ENCODE results near the gene STT3B.

Gene STT3B

GRCh38 chr3:31532587-31533168, at the start of gene STT3B:
Gene STT3B (plus strand): TSS chr3:31532925. CDS start chr3:31532999, 74 bp downstream.
- Mint-ChIP-seq H3K9me3 (no peaks in the 10 kb centered on the region), H3K4me3 (peak within 1 kb of the TSS; percentile 99), H3K4me1 (ENCODE audit: low read depth) (peaks cover 25% of the 10 kb centered on the region), H3K27me3 (ENCODE audit: low read depth) (no peaks in the 10 kb centered on the region), H3K36me3 (ENCODE audit: low read depth) (peaks cover 26% of the 10 kb centered on the region), H3K27ac (peak within 1 kb of the TSS; percentile 99)
- DNase-seq (ENCODE audit: low spot score), result no peak

GRCh38 chr3:31483776-31484175, 48.9 kb upstream of the STT3B start:
- peaks cover 10% of the 10 kb centered on the region for H3K9me3 Mint-ChIP-seq
- no peaks in the 10 kb centered on the region for H3K36me3 Mint-ChIP-seq (ENCODE audit: low read depth)
- no peak for DNase-seq (ENCODE audit: low spot score)
- H3K27me3 Mint-ChIP-seq (ENCODE audit: low read depth), result no peaks in the 10 kb centered on the region
- H3K4me1 Mint-ChIP-seq (ENCODE audit: low read depth), result no peaks in the 10 kb centered on the region
- no peak overlapping the region for H3K4me3 Mint-ChIP-seq
- no peak overlapping the region for H3K27ac Mint-ChIP-seq

- Mint-ChIP-seq H3K4me3 (no peak overlapping the region), H3K36me3 (ENCODE audit: low read depth) (no peaks in the 10 kb centered on the region), H3K27me3 (ENCODE audit: low read depth) (no peaks in the 10 kb centered on the region), H3K27ac (no peak overlapping the region), H3K4me1 (ENCODE audit: low read depth) (no peaks in the 10 kb centered on the region), H3K9me3 (peaks cover 13% of the 10 kb centered on the region)
- DNase-seq (ENCODE audit: low spot score), result no peak
Observed at GRCh38 chr3:31485196-31485595, 47.5 kb upstream of the STT3B start.

DNA sequence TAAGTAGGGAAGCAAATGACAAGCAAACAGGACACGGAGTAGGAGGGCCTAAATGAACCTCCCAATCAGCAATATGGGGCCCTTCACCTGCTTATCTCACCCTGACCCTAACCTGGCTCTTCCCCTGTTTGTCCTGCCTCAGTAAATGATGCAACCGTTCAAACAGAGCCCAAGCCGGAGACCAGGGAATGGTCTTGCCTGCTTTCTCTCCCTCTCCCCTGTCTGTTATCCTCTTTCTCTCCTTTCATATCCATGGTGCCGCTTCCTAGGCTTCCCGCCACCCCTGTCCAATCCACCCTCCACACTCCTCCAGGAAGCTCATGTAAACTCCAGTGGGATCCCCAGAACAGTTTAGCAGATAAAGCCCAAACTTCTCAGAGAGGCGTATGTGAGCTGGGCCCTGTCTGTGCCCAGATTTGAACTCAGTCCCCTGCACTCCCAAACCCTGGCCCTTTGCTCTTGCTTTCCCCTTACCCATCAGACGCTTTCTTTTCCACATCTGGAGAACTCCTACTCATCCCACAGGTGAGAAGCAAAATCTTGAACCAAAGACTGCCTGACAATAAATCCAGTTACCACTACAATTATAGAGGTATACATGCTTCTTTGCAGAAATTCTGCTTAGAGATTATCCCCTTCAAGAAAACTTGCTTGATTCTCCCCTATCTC, 45.7 kb upstream of the STT3B start:
- Mint-ChIP-seq H3K9me3 (peaks cover 23% of the 10 kb centered on the region), H3K27ac (no peak overlapping the region), H3K36me3 (ENCODE audit: low read depth) (no peaks in the 10 kb centered on the region), H3K27me3 (ENCODE audit: low read depth) (no peaks in the 10 kb centered on the region), H3K4me3 (no peak overlapping the region), H3K4me1 (ENCODE audit: low read depth) (no peaks in the 10 kb centered on the region)
- DNase-seq (ENCODE audit: low spot score), result no peak

GRCh38 chr3:31488475-31489017, 44.2 kb upstream of the STT3B start:
- Mint-ChIP-seq H3K27ac (no peak overlapping the region), H3K36me3 (ENCODE audit: low read depth) (no peaks in the 10 kb centered on the region), H3K27me3 (ENCODE audit: low read depth) (no peaks in the 10 kb centered on the region), H3K4me1 (ENCODE audit: low read depth) (no peaks in the 10 kb centered on the region), H3K9me3 (peaks cover 29% of the 10 kb centered on the region), H3K4me3 (no peak overlapping the region)
- DNase-seq (ENCODE audit: low spot score), result no peak

- Mint-ChIP-seq H3K4me3 (no peak overlapping the region), H3K4me1 (ENCODE audit: low read depth) (no peaks in the 10 kb centered on the region), H3K27ac (no peak overlapping the region), H3K36me3 (ENCODE audit: low read depth) (no peaks in the 10 kb centered on the region), H3K9me3 (peaks cover 40% of the 10 kb centered on the region), H3K27me3 (ENCODE audit: low read depth) (no peaks in the 10 kb centered on the region)
- no peak for DNase-seq (ENCODE audit: low spot score)
Observed at GRCh38 chr3:31490502-31490901, 42.2 kb upstream of the STT3B start.

DNA sequence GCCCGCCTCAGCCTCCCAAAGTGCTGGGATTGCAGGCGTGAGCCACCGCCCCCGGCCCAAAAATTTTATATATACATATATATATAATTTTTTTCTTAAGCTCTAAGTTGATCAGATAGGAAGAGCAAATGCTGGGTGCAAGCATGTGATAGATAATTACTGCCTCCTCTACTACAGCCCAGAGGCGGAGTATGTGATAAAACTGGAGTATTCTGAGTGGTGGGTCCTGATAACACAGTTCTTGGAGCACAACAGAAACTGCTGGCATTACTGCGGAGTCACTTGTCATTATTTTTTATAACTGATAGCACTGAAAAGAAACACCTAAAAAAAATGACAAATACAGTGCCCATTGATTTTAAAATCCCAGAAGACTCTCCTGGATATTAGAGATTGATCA, 41.1 kb upstream of the STT3B start:
- H3K36me3 Mint-ChIP-seq (ENCODE audit: low read depth), result no peaks in the 10 kb centered on the region
- no peak overlapping the region for H3K4me3 Mint-ChIP-seq
- no peaks in the 10 kb centered on the region for H3K27me3 Mint-ChIP-seq (ENCODE audit: low read depth)

GRCh38 chr3:31493149-31493548, 39.6 kb upstream of the STT3B start:
- H3K36me3 Mint-ChIP-seq (ENCODE audit: low read depth), result no peaks in the 10 kb centered on the region
- H3K27me3 Mint-ChIP-seq (ENCODE audit: low read depth), result no peaks in the 10 kb centered on the region
- H3K4me1 Mint-ChIP-seq (ENCODE audit: low read depth), result no peaks in the 10 kb centered on the region
- no peak overlapping the region for H3K27ac Mint-ChIP-seq
- peaks cover 40% of the 10 kb centered on the region for H3K9me3 Mint-ChIP-seq
- H3K4me3 Mint-ChIP-seq, result no peak overlapping the region
- no peak for DNase-seq (ENCODE audit: low spot score)

More for the DNA sequence above, 41.1 kb upstream of the STT3B start:
- Mint-ChIP-seq H3K27ac (no peak overlapping the region), H3K9me3 (peaks cover 40% of the 10 kb centered on the region), H3K4me1 (ENCODE audit: low read depth) (no peaks in the 10 kb centered on the region)
- no peak for DNase-seq (ENCODE audit: low spot score)

- H3K9me3 Mint-ChIP-seq, result peaks cover 19% of the 10 kb centered on the region
- no peak for DNase-seq (ENCODE audit: low spot score)
- H3K36me3 Mint-ChIP-seq (ENCODE audit: low read depth), result no peaks in the 10 kb centered on the region
- H3K27ac Mint-ChIP-seq, result no peak overlapping the region
- H3K4me1 Mint-ChIP-seq (ENCODE audit: low read depth), result no peaks in the 10 kb centered on the region
- H3K27me3 Mint-ChIP-seq (ENCODE audit: low read depth), result peaks cover 8% of the 10 kb centered on the region
- no peak overlapping the region for H3K4me3 Mint-ChIP-seq
Observed at GRCh38 chr3:31495971-31496665, 36.6 kb upstream of the STT3B start.

GRCh38 chr3:31498791-31499190, 33.9 kb upstream of the STT3B start:
- no peaks in the 10 kb centered on the region for H3K36me3 Mint-ChIP-seq (ENCODE audit: low read depth)
- H3K4me3 Mint-ChIP-seq, result no peak overlapping the region
- H3K4me1 Mint-ChIP-seq (ENCODE audit: low read depth), result no peaks in the 10 kb centered on the region
- peaks cover 9% of the 10 kb centered on the region for H3K27me3 Mint-ChIP-seq (ENCODE audit: low read depth)
- H3K27ac Mint-ChIP-seq, result no peak overlapping the region
- DNase-seq (ENCODE audit: low spot score), result no peak
- H3K9me3 Mint-ChIP-seq, result peaks cover 10% of the 10 kb centered on the region

DNA sequence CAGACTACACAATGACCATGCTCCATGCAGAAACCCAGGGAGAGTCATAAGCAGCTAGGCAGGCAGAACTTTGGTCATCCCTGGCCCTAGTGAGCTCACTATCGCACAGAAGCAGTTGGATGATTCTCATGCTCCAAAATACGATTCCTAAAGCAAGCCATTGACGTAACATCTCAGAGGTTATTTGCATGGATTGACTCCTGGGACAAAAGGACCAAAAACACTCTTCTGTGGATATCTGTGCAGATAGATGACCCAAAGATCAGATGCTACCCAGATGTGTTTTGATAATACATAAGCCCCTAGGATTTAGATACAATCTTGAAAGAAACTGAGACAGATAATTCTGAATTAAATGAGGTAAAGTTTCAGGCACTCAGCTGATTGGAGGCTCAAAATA, 33.4 kb upstream of the STT3B start:
- Mint-ChIP-seq H3K27ac (no peak overlapping the region), H3K27me3 (ENCODE audit: low read depth) (peaks cover 10% of the 10 kb centered on the region), H3K4me3 (no peak overlapping the region), H3K9me3 (peaks cover 8% of the 10 kb centered on the region), H3K4me1 (ENCODE audit: low read depth) (no peaks in the 10 kb centered on the region), H3K36me3 (ENCODE audit: low read depth) (no peaks in the 10 kb centered on the region)
- no peak for DNase-seq (ENCODE audit: low spot score)

- Mint-ChIP-seq H3K4me3 (no peak overlapping the region), H3K27ac (no peak overlapping the region), H3K27me3 (ENCODE audit: low read depth) (peaks cover 15% of the 10 kb centered on the region), H3K4me1 (ENCODE audit: low read depth) (peaks cover 10% of the 10 kb centered on the region), H3K36me3 (ENCODE audit: low read depth) (no peaks in the 10 kb centered on the region), H3K9me3 (no peaks in the 10 kb centered on the region)
- no peak for DNase-seq (ENCODE audit: low spot score)
Observed at GRCh38 chr3:31502803-31503221, 29.9 kb upstream of the STT3B start.

GRCh38 chr3:31503456-31503855, 29.3 kb upstream of the STT3B start:
- Mint-ChIP-seq H3K4me1 (ENCODE audit: low read depth) (peaks cover 13% of the 10 kb centered on the region), H3K27ac (no peak overlapping the region), H3K27me3 (ENCODE audit: low read depth) (peaks cover 17% of the 10 kb centered on the region), H3K4me3 (no peak overlapping the region), H3K36me3 (ENCODE audit: low read depth) (no peaks in the 10 kb centered on the region), H3K9me3 (no peaks in the 10 kb centered on the region)
- DNase-seq (ENCODE audit: low spot score), result no peak

- Mint-ChIP-seq H3K27me3 (ENCODE audit: low read depth) (peaks cover 22% of the 10 kb centered on the region), H3K9me3 (no peaks in the 10 kb centered on the region), H3K27ac (no peak overlapping the region), H3K4me1 (ENCODE audit: low read depth) (peaks cover 20% of the 10 kb centered on the region), H3K4me3 (no peak overlapping the region), H3K36me3 (ENCODE audit: low read depth) (no peaks in the 10 kb centered on the region)
- no peak for DNase-seq (ENCODE audit: low spot score)
Observed at GRCh38 chr3:31504230-31504629, 28.5 kb upstream of the STT3B start.

Measured in T-helper 2 cell treated with Interferon-gamma antibody and Interleukin-4, amounts not matched to agents 5 μg/mL and 100 μg/mL, for 36 hours (primary cell).